Karpas-422 (cell line): Measurements from ENCODE around the gene RPS3A. TPM values are rescaled to one million over a fixed set of nuclear protein-coding genes. Genes with fewer than 3 reads are reported as not detected.

ENCODE experiments used
- DNase-seq: peaks from one replicate; pipeline ENCODE4 v3.0.0-alpha.2; 2015
- H2AFZ ChIP-seq: fragments of 200-600 bp; sonication (generic); 2 replicates; pipeline ENCODE4 v1.6.1; 2014; ENCODE audit warnings: antibody characterized with exemption, low read length, mixed read lengths
- H3K27ac ChIP-seq: fragments of 200-600 bp; sonication (generic); 2 replicates; pipeline ENCODE4 v1.5.1; 2014; ENCODE audit warnings: mild to moderate bottlenecking, low read length, moderate library complexity
- H3K27me3 ChIP-seq: fragments of 200-600 bp; sonication (generic); 2 replicates; pipeline ENCODE4 v1.6.1; 2014; ENCODE audit warnings: low read length, mixed read lengths
- H3K36me3 ChIP-seq: fragments of 200-600 bp; sonication (generic); 2 replicates; pipeline ENCODE4 v1.6.1; 2014; ENCODE audit warnings: low read length, mixed read lengths; ENCODE audit not compliant: insufficient read depth
- H3K4me1 ChIP-seq: fragments of 200-600 bp; sonication (generic); 2 replicates; pipeline ENCODE4 v1.6.1; 2014; ENCODE audit warnings: mild to moderate bottlenecking, low read length, mixed read lengths
- H3K4me2 ChIP-seq: fragments of 200-600 bp; sonication (generic); 2 replicates; pipeline ENCODE4 v1.6.1; 2014; ENCODE audit warnings: low read length, low read depth, mild to moderate bottlenecking; ENCODE audit not compliant: poor library complexity, severe bottlenecking
- H3K4me3 ChIP-seq: fragments of 200-600 bp; sonication (generic); 2 replicates; pipeline ENCODE4 v1.5.1; 2014; ENCODE audit warnings: mild to moderate bottlenecking, antibody characterized with exemption, low read length, mixed read lengths
- H3K79me2 ChIP-seq: fragments of 200-600 bp; sonication (generic); 2 replicates; pipeline ENCODE4 v1.6.1; 2014; ENCODE audit warnings: mild to moderate bottlenecking, low read length, mixed read lengths
- H3K9ac ChIP-seq: fragments of 200-600 bp; sonication (generic); 2 replicates; pipeline ENCODE4 v1.6.0; 2014; ENCODE audit warnings: low read length
- H3K9me2 ChIP-seq: fragments of 200-600 bp; sonication (generic), shearing (Covaris generic); replicated peaks from 2 replicates; pipeline ENCODE4 v1.6.0; 2014; ENCODE audit warnings: mild to moderate bottlenecking, low read length, moderate library complexity; ENCODE audit not compliant: insufficient read depth
- H3K9me3 ChIP-seq: fragments of 300-700, 200-600 bp; sonication (generic); 2 replicates; pipeline ENCODE4 v1.6.1; 2014; ENCODE audit warnings: low read length, mixed read lengths
- H4K20me1 ChIP-seq: fragments of 200-600 bp; sonication (generic); 2 replicates; pipeline ENCODE4 v1.6.1; 2014; ENCODE audit warnings: mild to moderate bottlenecking, antibody characterized with exemption, low read length, low read depth; ENCODE audit not compliant: insufficient read depth
- total RNA-seq: library from RNA; depleted of rRNA; stranded (reverse); fragments of >200 nt; shearing (Covaris generic); gene quantifications from 2 replicates; pipeline ENCODE4 v1.2.3, GENCODE V29; 2014; ENCODE audit warnings: low replicate concordance

RPS3A gene
- total RNA-seq, 1 experiment from 2014 or later, result 6,606 TPM

- Histone ChIP-seq H3K36me3 (no peaks in the 10 kb centered on the region), H3K27me3 (no peaks in the 10 kb centered on the region), H3K79me2 (no peaks in the 10 kb centered on the region), H2AFZ (no peak overlapping the region), H3K4me3 (no peak overlapping the region), H3K9me3 (no peaks in the 10 kb centered on the region), H3K9ac (no peak overlapping the region), H3K4me2 (no peak overlapping the region), H3K9me2 (no peaks in the 10 kb centered on the region), H3K27ac (no peak overlapping the region), H4K20me1 (no peaks in the 10 kb centered on the region), H3K4me1 (no peaks in the 10 kb centered on the region)
- no peak for DNase-seq
These were observed 8.4 kb upstream of the RPS3A start for GRCh38 chr4:151091047-151091446.

- no peaks in the 10 kb centered on the region for H3K27me3 ChIP-seq
- H4K20me1 ChIP-seq, result no peaks in the 10 kb centered on the region
These were observed 6.9 kb upstream of the RPS3A start for GRCh38 chr4:151092488-151092887.

GRCh38 chr4:151093203-151093602 is 6.2 kb upstream of the RPS3A start:
- Histone ChIP-seq H3K4me2 (no peak overlapping the region), H2AFZ (no peak overlapping the region), H3K27ac (no peak overlapping the region), H3K36me3 (no peaks in the 10 kb centered on the region), H3K79me2 (no peaks in the 10 kb centered on the region), H3K9me3 (no peaks in the 10 kb centered on the region), H3K4me1 (no peaks in the 10 kb centered on the region), H3K9ac (no peak overlapping the region), H4K20me1 (no peaks in the 10 kb centered on the region), H3K27me3 (no peaks in the 10 kb centered on the region), H3K9me2 (no peaks in the 10 kb centered on the region), H3K4me3 (no peak overlapping the region)
- DNase-seq, result no peak

More at GRCh38 chr4:151092488-151092887, 6.9 kb upstream of the RPS3A start:
- no peaks in the 10 kb centered on the region for H3K79me2 ChIP-seq
- no peaks in the 10 kb centered on the region for H3K9me2 ChIP-seq
- H3K4me2 ChIP-seq, result no peak overlapping the region
- no peak overlapping the region for H3K9ac ChIP-seq
- no peaks in the 10 kb centered on the region for H3K9me3 ChIP-seq
- H2AFZ ChIP-seq, result no peak overlapping the region
- DNase-seq, result no peak
- H3K4me3 ChIP-seq, result no peak overlapping the region
- H3K36me3 ChIP-seq, result no peaks in the 10 kb centered on the region
- H3K4me1 ChIP-seq, result no peaks in the 10 kb centered on the region
- H3K27ac ChIP-seq, result no peak overlapping the region

- Histone ChIP-seq H3K27me3 (no peaks in the 10 kb centered on the region), H3K4me3 (no peak overlapping the region), H4K20me1 (no peaks in the 10 kb centered on the region), H3K9me3 (no peaks in the 10 kb centered on the region), H3K79me2 (no peaks in the 10 kb centered on the region), H3K9ac (no peak overlapping the region), H2AFZ (no peak overlapping the region), H3K36me3 (no peaks in the 10 kb centered on the region), H3K27ac (no peak overlapping the region), H3K4me2 (no peak overlapping the region), H3K4me1 (peaks cover 9% of the 10 kb centered on the region), H3K9me2 (no peaks in the 10 kb centered on the region)
- no peak for DNase-seq
These were observed 5.1 kb upstream of the RPS3A start for GRCh38 chr4:151094290-151094751.

GRCh38 chr4:151095142-151095541 is 4.3 kb upstream of the RPS3A start:
- H3K9me3 ChIP-seq, result no peaks in the 10 kb centered on the region
- H3K36me3 ChIP-seq, result peaks cover 5% of the 10 kb centered on the region
- no peak overlapping the region for H2AFZ ChIP-seq
- no peak overlapping the region for H3K4me3 ChIP-seq
- DNase-seq, result no peak
- H3K27me3 ChIP-seq, result no peaks in the 10 kb centered on the region
- peaks cover 8% of the 10 kb centered on the region for H3K79me2 ChIP-seq
- H4K20me1 ChIP-seq, result peaks cover 6% of the 10 kb centered on the region
- no peaks in the 10 kb centered on the region for H3K9me2 ChIP-seq
- no peak overlapping the region for H3K4me2 ChIP-seq
- H3K4me1 ChIP-seq, result peaks cover 9% of the 10 kb centered on the region
- H3K9ac ChIP-seq, result no peak overlapping the region
- no peak overlapping the region for H3K27ac ChIP-seq

GRCh38 chr4:151097759-151098158 is 1.7 kb upstream of the RPS3A start:
- Histone ChIP-seq H3K4me2 (no peak overlapping the region), H3K9ac (no peak overlapping the region), H3K79me2 (peaks cover 33% of the 10 kb centered on the region), H3K27ac (no peak overlapping the region), H4K20me1 (peaks cover 31% of the 10 kb centered on the region), H3K9me2 (no peaks in the 10 kb centered on the region), H2AFZ (peak overlapping the region; percentile 19; the same call in 1 of the 2 replicates), H3K36me3 (peaks cover 31% of the 10 kb centered on the region), H3K9me3 (no peaks in the 10 kb centered on the region), H3K4me3 (no peak overlapping the region), H3K4me1 (peaks cover 27% of the 10 kb centered on the region), H3K27me3 (no peaks in the 10 kb centered on the region)
- DNase-seq, result no peak

- H3K4me1 ChIP-seq, result peaks cover 27% of the 10 kb centered on the region
- peaks cover 42% of the 10 kb centered on the region for H3K36me3 ChIP-seq
- peaks cover 31% of the 10 kb centered on the region for H4K20me1 ChIP-seq
- peak overlapping the region; percentile 70 for H3K9ac ChIP-seq
- H3K4me3 ChIP-seq, result peak overlapping the region; percentile 86
- no peak for DNase-seq
- peak overlapping the region; percentile 91 for H3K4me2 ChIP-seq
- H3K79me2 ChIP-seq, result peaks cover 33% of the 10 kb centered on the region
- H2AFZ ChIP-seq, result peak overlapping the region; percentile 95
- no peaks in the 10 kb centered on the region for H3K9me2 ChIP-seq
- no peaks in the 10 kb centered on the region for H3K27me3 ChIP-seq
- H3K27ac ChIP-seq, result peak overlapping the region; percentile 48
- H3K9me3 ChIP-seq, result no peaks in the 10 kb centered on the region
These were observed 524 bp upstream of the RPS3A start for GRCh38 chr4:151098979-151099228.

- H3K79me2 ChIP-seq, result peaks cover 33% of the 10 kb centered on the region
- H2AFZ ChIP-seq, result no peak overlapping the region
- H3K27ac ChIP-seq, result peak overlapping the region; percentile 84
- H3K9ac ChIP-seq, result peak overlapping the region; percentile 90
- H3K36me3 ChIP-seq, result peaks cover 53% of the 10 kb centered on the region
- H4K20me1 ChIP-seq, result peaks cover 36% of the 10 kb centered on the region
- H3K4me1 ChIP-seq, result peaks cover 27% of the 10 kb centered on the region
- peak overlapping the region; percentile 86 for H3K4me3 ChIP-seq
- H3K9me3 ChIP-seq, result no peaks in the 10 kb centered on the region
- H3K4me2 ChIP-seq, result peak overlapping the region; percentile 93
- DNase-seq, result peak; percentile 64
- no peaks in the 10 kb centered on the region for H3K27me3 ChIP-seq
- H3K9me2 ChIP-seq, result no peaks in the 10 kb centered on the region
These were observed 569 bp downstream of the RPS3A start for GRCh38 chr4:151099976-151100417.

GRCh38 chr4:151100531-151100930 is 1.1 kb downstream of the RPS3A start:
- H4K20me1 ChIP-seq, result peaks cover 36% of the 10 kb centered on the region
- H3K27me3 ChIP-seq, result no peaks in the 10 kb centered on the region
- DNase-seq, result peak; percentile 54
- peaks cover 27% of the 10 kb centered on the region for H3K4me1 ChIP-seq
- H3K79me2 ChIP-seq, result peaks cover 33% of the 10 kb centered on the region
- H3K9me3 ChIP-seq, result no peaks in the 10 kb centered on the region
- peak overlapping the region; percentile 90 for H3K9ac ChIP-seq
- H3K4me2 ChIP-seq, result peak overlapping the region; percentile 93
- peak overlapping the region; percentile 84 for H3K27ac ChIP-seq
- peak overlapping the region; percentile 86 for H3K4me3 ChIP-seq
- peaks cover 56% of the 10 kb centered on the region for H3K36me3 ChIP-seq
- H2AFZ ChIP-seq, result no peak overlapping the region
- H3K9me2 ChIP-seq, result no peaks in the 10 kb centered on the region
